GM21526 (cell line): ENCODE measurements around the gene ALDOA.

Source experiments
- ATAC-seq: cut with Tn5 transposase; IDR thresholded peaks from one replicate; pipeline ENCODE4 v1.9.1; 2021; ENCODE audit warnings: moderate library complexity; ENCODE audit not compliant: unreplicated experiment, low FRiP score

Gene ALDOA

GRCh38 chr16:30067584-30067916 is 2.0 kb downstream of the ALDOA start:
- no peak for ATAC-seq

- no peak for ATAC-seq
Measured at GRCh38 chr16:30068333-30068732, 2.8 kb downstream of the ALDOA start.

GRCh38 chr16:30068750-30069610 is 3.4 kb downstream of the ALDOA start:
- no peak for ATAC-seq

GRCh38 chr16:30069611-30070462 is 4.3 kb downstream of the ALDOA start:
- ATAC-seq = no peak

- no peak for ATAC-seq
Measured at GRCh38 chr16:30070490-30070889, 4.9 kb downstream of the ALDOA start.

- ATAC-seq = no peak
Measured at GRCh38 chr16:30075503-30076275, 10.1 kb downstream of the ALDOA start, which contains the start of gene PPP4C. Gene PPP4C (plus strand): TSS chr16:30075994. CDS start chr16:30076378, 384 bp downstream.

- no peak for ATAC-seq
Measured at GRCh38 chr16:30076276-30076791, 10.8 kb downstream of the ALDOA start.

- ATAC-seq = no peak
Measured at GRCh38 chr16:30077656-30078055, 12.1 kb downstream of the ALDOA start.

- ATAC-seq = no peak
Measured at GRCh38 chr16:30078744-30079143, 13.2 kb downstream of the ALDOA start.

- no peak for ATAC-seq
Measured at GRCh38 chr16:30079480-30079879, 13.9 kb downstream of the ALDOA start.

- ATAC-seq = no peak
Measured at GRCh38 chr16:30082545-30083090, 17.1 kb downstream of the ALDOA start.

- ATAC-seq = no peak
Measured at GRCh38 chr16:30083216-30084055, 17.9 kb downstream of the ALDOA start.

- no peak for ATAC-seq
Measured at GRCh38 chr16:30084096-30084815, 18.7 kb downstream of the ALDOA start.

GRCh38 chr16:30084816-30085159 is 19.2 kb downstream of the ALDOA start:
- no peak for ATAC-seq

GRCh38 chr16:30085247-30085646 is 19.7 kb downstream of the ALDOA start:
- ATAC-seq = no peak

- no peak for ATAC-seq
Measured at GRCh38 chr16:30085820-30086219, 20.3 kb downstream of the ALDOA start.

- no peak for ATAC-seq
Measured at GRCh38 chr16:30086291-30087140, 21.0 kb downstream of the ALDOA start.
